H1 (cell line): ENCODE results near the gene DPP10. TPM values are rescaled to one million over a fixed set of nuclear protein-coding genes. Genes with fewer than 3 reads are reported as not detected.

Source experiments
- CTCF ChIA-PET: fragments of 300-600 bp; sonication (Branson Sonifier 250); formaldehyde crosslinking; loops from one replicate; lab custom pipeline; 2021; ENCODE audit not compliant: partially characterized antibody; lab: Charles Lee
- POLR2A ChIA-PET: fragments of 300-600 bp; sonication (Branson Sonifier 250); formaldehyde crosslinking; loops from one replicate; lab custom pipeline; 2021; ENCODE audit warnings: inconsistent platforms; ENCODE audit not compliant: partially characterized antibody; lab: Charles Lee
- DNase-seq, 2 experiments: peaks; one replicate each; pipeline versions ENCODE4 v3.0.0 to v3.0.0-alpha.2; 2010 to 2022; ENCODE audit warnings: low spot score in 2 of 2, low read depth in 1 of 2, mixed read lengths in 1 of 2
- FAIRE-seq: peaks from 2 replicates; lab custom pipeline; 2011; peaks lifted over from hg19 to GRCh38; lab: Jason Lieb, UNC
- H2AFZ ChIP-seq: 2 replicates; pipeline ENCODE4 v1.8.1; 2012; ENCODE audit warnings: low read length, inconsistent platforms
- H2AK5ac ChIP-seq: 2 replicates; pipeline ENCODE4 v1.6.1; 2013; ENCODE audit warnings: low read depth, low read length
- H2BK120ac ChIP-seq: replicated peaks from 2 replicates; pipeline ENCODE3; 2013; ENCODE audit warnings: low read depth, low read length, inconsistent platforms
- H2BK12ac ChIP-seq: 2 replicates; pipeline ENCODE4 v1.6.1; 2013; ENCODE audit warnings: low read depth, low read length
- H2BK15ac ChIP-seq: 2 replicates; pipeline ENCODE4 v1.6.1; 2013; ENCODE audit warnings: low read length
- H2BK20ac ChIP-seq: 2 replicates; pipeline ENCODE4 v1.6.1; 2013; ENCODE audit warnings: low read length
- H2BK5ac ChIP-seq: 2 replicates; pipeline ENCODE4 v1.6.1; 2013; ENCODE audit warnings: low read depth, low read length
- H3K14ac ChIP-seq: 2 replicates; pipeline ENCODE4 v1.6.1; 2013; ENCODE audit warnings: inconsistent platforms; ENCODE audit not compliant: insufficient read length
- H3K18ac ChIP-seq: 2 replicates; pipeline ENCODE4 v1.6.1; 2013; ENCODE audit warnings: low read length; ENCODE audit errors: extremely low read depth
- H3K23ac ChIP-seq: 2 replicates; pipeline ENCODE4 v1.6.1; 2013; ENCODE audit warnings: inconsistent platforms; ENCODE audit not compliant: insufficient read length
- H3K23me2 ChIP-seq: 2 replicates; pipeline ENCODE4 v1.6.1; 2013; ENCODE audit warnings: low read depth, low read length
- H3K27ac ChIP-seq: 2 replicates; pipeline ENCODE4 v1.6.1; 2011; ENCODE audit warnings: low read depth, low read length, inconsistent platforms
- H3K27me3 ChIP-seq, 4 experiments: replicated peaks in 1 of 4; 1 replicate in 1 of 4; 2 replicates in 3 of 4; pipeline versions ENCODE4 v1.6.1 to v1.8.1; 2011 to 2013; ENCODE audit warnings: low read length in 3 of 4, mild to moderate bottlenecking in 3 of 4, inconsistent platforms in 2 of 4, mixed read lengths in 2 of 4, moderate library complexity in 1 of 4; ENCODE audit not compliant: control insufficient read depth in 3 of 4, insufficient read depth in 3 of 4; ENCODE audit errors: extremely low read depth in 1 of 4
- H3K36me3 ChIP-seq, 4 experiments: 2 replicates each; pipeline versions ENCODE4 v1.6.1 to v1.8.1; 2011 to 2013; ENCODE audit warnings: mild to moderate bottlenecking in 4 of 4, low read length in 3 of 4, moderate library complexity in 2 of 4, control low read depth in 1 of 4, inconsistent platforms in 1 of 4; ENCODE audit not compliant: insufficient read depth in 4 of 4, control insufficient read depth in 2 of 4
- H3K4ac ChIP-seq: replicated peaks from 2 replicates; pipeline ENCODE3; 2013; ENCODE audit warnings: low read length, low read depth, mixed read lengths, inconsistent platforms; ENCODE audit not compliant: insufficient read length
- H3K4me1 ChIP-seq, 4 experiments: replicated peaks in 1 of 4; 1 replicate in 1 of 4; 2 replicates in 3 of 4; pipeline versions ENCODE4 v1.6.1 to v1.8.1; 2011 to 2013; ENCODE audit warnings: low read length in 3 of 4, inconsistent platforms in 2 of 4, mixed read lengths in 1 of 4; ENCODE audit not compliant: insufficient read depth in 4 of 4, control insufficient read depth in 3 of 4
- H3K4me2 ChIP-seq, 2 experiments: 2 replicates each; pipeline versions ENCODE4 v1.6.1 to v1.8.1; 2011 to 2013; ENCODE audit warnings: low read depth in 2 of 2, low read length in 2 of 2, control low read depth in 1 of 2, inconsistent platforms in 1 of 2, mild to moderate bottlenecking in 1 of 2; ENCODE audit not compliant: insufficient read depth in 1 of 2
- H3K4me3 ChIP-seq, 4 experiments: fragments of 200-600, 300-600 bp in 1 of 4; sonication (generic), shearing (Covaris generic), sonication (Bioruptor Twin) in 1 of 4; 2 replicates each; pipeline versions ENCODE4 v1.5.1 to v1.8.1; 2011 to 2016; ENCODE audit warnings: low read length in 4 of 4, low read depth in 3 of 4, control low read depth in 2 of 4, inconsistent platforms in 2 of 4, mild to moderate bottlenecking in 2 of 4, mixed read lengths in 1 of 4, moderate library complexity in 1 of 4; ENCODE audit not compliant: insufficient read depth in 2 of 4; ENCODE audit errors: extremely low read depth in 1 of 4
- H3K56ac ChIP-seq: replicated peaks from 2 replicates; pipeline ENCODE3; 2013; ENCODE audit warnings: low read depth, mild to moderate bottlenecking, mixed read lengths, low read length, inconsistent platforms; ENCODE audit not compliant: insufficient read length
- H3K79me1 ChIP-seq: 2 replicates; pipeline ENCODE4 v1.6.1; 2013; ENCODE audit warnings: low read depth, low read length, control low read depth
- H3K79me2 ChIP-seq, 2 experiments: 2 replicates each; pipeline versions ENCODE4 v1.6.1 to v1.8.1; 2012 to 2013; ENCODE audit warnings: low read length in 2 of 2, mild to moderate bottlenecking in 2 of 2, inconsistent platforms in 1 of 2; ENCODE audit not compliant: insufficient read depth in 2 of 2, control insufficient read depth in 1 of 2
- H3K9ac ChIP-seq, 4 experiments: replicated peaks in 1 of 4; 1 replicate in 1 of 4; 2 replicates in 3 of 4; pipeline versions ENCODE4 v1.6.1 to v1.8.1; 2011 to 2013; ENCODE audit warnings: low read depth in 3 of 4, low read length in 3 of 4, control low read depth in 2 of 4, mild to moderate bottlenecking in 2 of 4, moderate library complexity in 2 of 4, inconsistent platforms in 1 of 4; ENCODE audit errors: extremely low read depth in 1 of 4
- H3K9me3 ChIP-seq, 2 experiments: 2 replicates each; pipeline versions ENCODE4 v1.6.1 to v1.8.1; 2012 to 2013; ENCODE audit warnings: mild to moderate bottlenecking in 2 of 2, moderate library complexity in 2 of 2, control low read depth in 1 of 2, inconsistent platforms in 1 of 2, low read depth in 1 of 2, low read length in 1 of 2, mixed read lengths in 1 of 2; ENCODE audit not compliant: insufficient read depth in 2 of 2
- H4K20me1 ChIP-seq, 2 experiments: replicated peaks in 1 of 2; 2 replicates each; pipeline versions ENCODE3 to v1.8.1; 2011 to 2013; ENCODE audit warnings: inconsistent platforms in 2 of 2, low read length in 2 of 2, mild to moderate bottlenecking in 1 of 2; ENCODE audit not compliant: insufficient read depth in 2 of 2, control insufficient read depth in 1 of 2
- H4K5ac ChIP-seq: 2 replicates; pipeline ENCODE4 v1.6.1; 2013; ENCODE audit warnings: low read length, low read depth, mixed read lengths, inconsistent platforms; ENCODE audit not compliant: insufficient read length
- H4K8ac ChIP-seq: 2 replicates; pipeline ENCODE4 v1.8.0; 2013; ENCODE audit warnings: mild to moderate bottlenecking, moderate library complexity, low read length, inconsistent platforms; ENCODE audit not compliant: insufficient read depth; ENCODE audit errors: extremely low read depth
- H4K91ac ChIP-seq: replicated peaks from 2 replicates; pipeline ENCODE3; 2013; ENCODE audit warnings: low read length, mixed read lengths, inconsistent platforms; ENCODE audit not compliant: insufficient read length
- CEBPB ChIP-seq: IDR thresholded peaks from 2 replicates; pipeline ENCODE4 v1.6.1; 2012; ENCODE audit warnings: low read depth, low read length
- CTCF ChIP-seq, 3 experiments: IDR thresholded peaks; 1 replicate in 2 of 3; 2 replicates in 1 of 3; pipeline versions ENCODE4 v1.5.1 to v1.6.1; 2011; ENCODE audit warnings: low read length in 3 of 3, mild to moderate bottlenecking in 3 of 3, inconsistent platforms in 2 of 3, low read depth in 1 of 3, moderate library complexity in 1 of 3; ENCODE audit not compliant: insufficient read depth in 1 of 3; ENCODE audit errors: control extremely low read depth in 1 of 3
- WGBS, 2 experiments: shearing (Covaris generic) in 1 of 2; methylation state at CpG; one replicate each; pipeline versions ENCODE4 v1.1.6 to v1.1.7; 2013 to 2015; ENCODE audit warnings: low lambda C conversion rate in 2 of 2, mixed read lengths in 2 of 2, inconsistent platforms in 1 of 2, low coverage in 1 of 2, missing lambda C conversion rate in 1 of 2; ENCODE audit not compliant: insufficient replicate concordance in 2 of 2, insufficient coverage in 1 of 2, insufficient read length in 1 of 2; ENCODE audit errors: extremely low coverage in 1 of 2, missing lambda C conversion rate in 1 of 2; 5-methylcytosine and 5-hydroxymethylcytosine counted together
- polyA plus RNA-seq, 7 experiments: library from polyadenylated mRNA; depleted of rRNA in 3 of 7; stranded (reverse) in 5 of 7; unstranded in 2 of 7; fragments of >200 nt in 5 of 7; fragments of 200-250 nt in 2 of 7; gene quantifications; 1 replicate in 5 of 7; 2 replicates in 1 of 7; 4 replicates in 1 of 7; pipeline versions ENCODE4 v1.2.1 to v1.2.3, GENCODE V29; 2011 to 2013; ENCODE audit warnings: missing spikeins in 2 of 7, mixed read lengths in 2 of 7
- total RNA-seq: library from RNA; stranded (reverse); fragmentation: NEBNext Ultra II Directional; extraction: Animal tissue kit (Norgen Biotek cat#: 25700); gene quantifications from 2 replicates; pipeline ENCODE4 v1.2.1, GENCODE V29; 2021

DPP10 gene
- total and polyA plus RNA-seq, 2 of the 8 experiments (the other 6 are each of a cell fraction or from before 2014, with no cell fraction given), result 3.3 to 7.2 TPM

GRCh38 chr2:114610677-114611076 lies 168.2 kb downstream of the DPP10 start:
- Histone ChIP-seq H3K9ac (no peak overlapping the region; a peak in 1 of 7 replicates), H3K27me3 (no peaks in the 10 kb centered on the region), H3K79me2 (no peaks in the 10 kb centered on the region), H3K4me3 (no peak overlapping the region), H3K4me2 (no peak overlapping the region), H3K56ac (no peak overlapping the region), H4K8ac (no peak overlapping the region), H3K23ac (no peak overlapping the region), H3K4ac (no peak overlapping the region), H3K18ac (0 out of 2 replicates have a peak overlapping the region, but pooled peaks have one; percentile 44), H2AK5ac (no peak overlapping the region), H3K27ac (no peak overlapping the region), H3K36me3 (no peaks in the 10 kb centered on the region), H4K91ac (no peak overlapping the region), H2BK15ac (no peak overlapping the region), H2BK20ac (no peak overlapping the region), H3K14ac (no peak overlapping the region), H2BK12ac (no peak overlapping the region), H3K23me2 (no peaks in the 10 kb centered on the region), H2BK120ac (no peak overlapping the region), H2AFZ (peak overlapping the region; percentile 81; the same call in 1 of the 2 replicates), H3K9me3 (no peaks in the 10 kb centered on the region), H3K79me1 (no peaks in the 10 kb centered on the region), H3K4me1 (peaks cover 0 to 9% (median 2%) of the 10 kb centered on the region in 4 experiments; a peak in 4 of 7 replicates), H4K20me1 (no peaks in the 10 kb centered on the region), H2BK5ac (0 out of 2 replicates have a peak overlapping the region, but pooled peaks have one; percentile 20), H4K5ac (no peak overlapping the region)
- TF ChIP-seq CEBPB (0 out of 2 replicates have a peak, but pooled peaks have one; percentile 19), CTCF (IDR thresholded peaks at IDR 0.05; ENCODE audit: control extremely low read depth in 1 of 3, insufficient read depth in 1 of 3, low read depth in 1 of 3, low read length in 3 of 3) (no peak)
- FAIRE-seq (no peak), DNase-seq (no peak)
- POLR2A ChIA-PET, result no interaction called here
- 67% methylated on average over 7 of the region's 7 CpGs; no CpG with 5 or more reads in 1 of the 2 experiments for WGBS, 2 experiments
- CTCF ChIA-PET, result no interaction called here
